Suprapubic skin (tissue), 4 donors: ENCODE measurements around the gene RHBDD1.

Source experiments
- CTCF ChIP-seq, 2 donors: fragments of 200-600 bp in 1 of 2; fragments of 450-650 bp in 1 of 2; sonication (generic) in 1 of 2; IDR thresholded peaks; one replicate each; pipeline ENCODE4 v1.5.1; 2016 to 2019; ENCODE audit warnings: antibody characterized with exemption in 2 of 2, mild to moderate bottlenecking in 1 of 2, moderate library complexity in 1 of 2
- EP300 ChIP-seq: sonication (generic); formaldehyde crosslinking; IDR thresholded peaks from one replicate; pipeline ENCODE4 v1.6.1; 2017; ENCODE audit warnings: antibody characterized with exemption
- POLR2A ChIP-seq, 2 donors: fragments of 450-650 bp; IDR thresholded peaks; one replicate each; pipeline ENCODE4 v1.6.1; 2017; ENCODE audit warnings: antibody characterized with exemption in 2 of 2, mild to moderate bottlenecking in 2 of 2, moderate library complexity in 2 of 2
- POLR2AphosphoS5 ChIP-seq, 3 donors: sonication (generic); formaldehyde crosslinking; IDR thresholded peaks; one replicate each; pipeline ENCODE4 v1.6.1; 2017; ENCODE audit warnings: antibody characterized with exemption in 3 of 3

GRCh38 chr2:226981791-226982326 lies 146.0 kb downstream of the RHBDD1 start:
- TF ChIP-seq CTCF (IDR thresholded peaks at IDR 0.05) (no peak), POLR2A (IDR thresholded peaks at IDR 0.05) (no peak), EP300 (no peak), POLR2AphosphoS5 (IDR thresholded peaks at IDR 0.05) (no peak)
